A673 (cell line): ENCODE measurements around the gene TEX14.

Experiments
- CTCF ChIP-seq: fragments of 300-800, 200-600 bp; sonication (generic); conservative IDR thresholded peaks from 2 replicates; pipeline ENCODE4 v1.5.1; 2017; ENCODE audit warnings: low read depth, mild to moderate bottlenecking, antibody characterized with exemption, low read length, moderate library complexity, mixed read lengths
- EZH2 ChIP-seq: fragments of 200-600 bp; sonication (generic); IDR thresholded peaks from 2 replicates; pipeline ENCODE4 v1.6.1; 2017; ENCODE audit warnings: borderline replicate concordance, low read depth, mild to moderate bottlenecking, mixed read lengths, antibody characterized with exemption, low read length; ENCODE audit not compliant: poor library complexity, severe bottlenecking

- no peak for TF ChIP-seq EZH2
- TF ChIP-seq CTCF, result no peak
Measured at GRCh38 chr17:58630883-58631522, 60.8 kb downstream of the TEX14 start.
